KMS-11 (cell line): ENCODE results near the gene STAG1.

Experiments used
- H2AFZ ChIP-seq: fragments of 200-600 bp; sonication (generic); 2 replicates; pipeline ENCODE4 v1.6.1; 2016; ENCODE audit warnings: antibody characterized with exemption, mixed run types, low read depth
- H3K27ac ChIP-seq: fragments of 200-600 bp; sonication (generic); 2 replicates; pipeline ENCODE4 v1.6.1; 2016; ENCODE audit warnings: mild to moderate bottlenecking, mixed run types
- H3K27me3 ChIP-seq: fragments of 200-600 bp; sonication (generic); 2 replicates; pipeline ENCODE4 v1.6.1; 2017; ENCODE audit warnings: mild to moderate bottlenecking, low read depth, mixed run types, moderate library complexity; ENCODE audit not compliant: insufficient read depth
- H3K36me3 ChIP-seq: fragments of 200-600 bp; sonication (generic); 2 replicates; pipeline ENCODE4 v1.6.1; 2017; ENCODE audit warnings: mild to moderate bottlenecking, mixed run types; ENCODE audit not compliant: insufficient read depth
- H3K4me1 ChIP-seq: fragments of 200-600 bp; sonication (generic); 2 replicates; pipeline ENCODE4 v1.6.1; 2016; ENCODE audit warnings: mild to moderate bottlenecking, low read depth, mixed run types; ENCODE audit not compliant: poor library complexity, severe bottlenecking
- H3K4me2 ChIP-seq: fragments of 200-600 bp; sonication (generic); 2 replicates; pipeline ENCODE4 v1.7.0; 2016; ENCODE audit warnings: mild to moderate bottlenecking, mixed run types
- H3K4me3 ChIP-seq: fragments of 200-600 bp; sonication (generic); IDR thresholded peaks from 2 replicates; pipeline ENCODE4 v1.6.1; 2017; ENCODE audit warnings: low read depth, low read length, mixed read lengths; ENCODE audit not compliant: insufficient read depth
- H3K79me2 ChIP-seq: fragments of 200-600 bp; sonication (generic); 2 replicates; pipeline ENCODE4 v1.6.1; 2016; ENCODE audit warnings: low read depth, mixed run types; ENCODE audit not compliant: insufficient read depth
- H3K9ac ChIP-seq: fragments of 200-600 bp; sonication (generic); 2 replicates; pipeline ENCODE4 v1.6.1; 2016; ENCODE audit warnings: mild to moderate bottlenecking, mixed run types
- H4K20me1 ChIP-seq: fragments of 200-600 bp; sonication (generic); 2 replicates; pipeline ENCODE4 v1.6.1; 2016; ENCODE audit warnings: mild to moderate bottlenecking, mixed run types; ENCODE audit not compliant: insufficient read depth
- CTCF ChIP-seq: fragments of 200-600 bp; sonication (generic); conservative IDR thresholded peaks from 2 replicates; pipeline ENCODE4 v1.6.1; 2017; ENCODE audit warnings: low read depth, mild to moderate bottlenecking, antibody characterized with exemption, low read length, moderate library complexity, mixed read lengths

Gene STAG1

GRCh38 chr3:136632625-136633081 lies 119.5 kb downstream of the STAG1 start:
- Histone ChIP-seq H3K27ac (no peak overlapping the region), H3K79me2 (peaks cover 75% of the 10 kb centered on the region), H3K4me3 (no peak overlapping the region), H4K20me1 (no peaks in the 10 kb centered on the region), H3K4me1 (peaks cover 8% of the 10 kb centered on the region), H3K27me3 (no peaks in the 10 kb centered on the region), H3K9ac (no peak overlapping the region), H3K4me2 (no peak overlapping the region), H2AFZ (no peak overlapping the region), H3K36me3 (no peaks in the 10 kb centered on the region)
- TF ChIP-seq CTCF, result no peak

- no peak for TF ChIP-seq CTCF
- Histone ChIP-seq H3K4me2 (no peak overlapping the region), H3K79me2 (peaks cover 66% of the 10 kb centered on the region)
Measured at GRCh38 chr3:136631424-136631823, 120.8 kb downstream of the STAG1 start.

GRCh38 chr3:136630915-136631314 lies 121.3 kb downstream of the STAG1 start:
- H3K9ac ChIP-seq, result no peak overlapping the region
- H3K36me3 ChIP-seq, result no peaks in the 10 kb centered on the region
- no peak overlapping the region for H3K4me2 ChIP-seq
- no peak overlapping the region for H3K4me3 ChIP-seq
- H3K27ac ChIP-seq, result no peak overlapping the region
- no peaks in the 10 kb centered on the region for H3K27me3 ChIP-seq
- peaks cover 8% of the 10 kb centered on the region for H3K4me1 ChIP-seq
- TF ChIP-seq CTCF, result no peak
- H2AFZ ChIP-seq, result no peak overlapping the region
- H4K20me1 ChIP-seq, result no peaks in the 10 kb centered on the region
- peaks cover 65% of the 10 kb centered on the region for H3K79me2 ChIP-seq

More at GRCh38 chr3:136631424-136631823, 120.8 kb downstream of the STAG1 start:
- no peak overlapping the region for H3K27ac ChIP-seq
- H3K4me1 ChIP-seq, result peaks cover 8% of the 10 kb centered on the region
- H3K27me3 ChIP-seq, result no peaks in the 10 kb centered on the region
- no peak overlapping the region for H3K4me3 ChIP-seq
- no peak overlapping the region for H3K9ac ChIP-seq
- H3K36me3 ChIP-seq, result no peaks in the 10 kb centered on the region
- H2AFZ ChIP-seq, result no peak overlapping the region
- H4K20me1 ChIP-seq, result no peaks in the 10 kb centered on the region

GRCh38 chr3:136626493-136626892 lies 125.7 kb downstream of the STAG1 start:
- H3K27ac ChIP-seq, result no peak overlapping the region
- no peaks in the 10 kb centered on the region for H3K4me1 ChIP-seq
- no peak for TF ChIP-seq CTCF
- no peak overlapping the region for H3K4me2 ChIP-seq
- H4K20me1 ChIP-seq, result no peaks in the 10 kb centered on the region
- H3K4me3 ChIP-seq, result no peak overlapping the region
- H3K9ac ChIP-seq, result no peak overlapping the region
- no peaks in the 10 kb centered on the region for H3K27me3 ChIP-seq
- H3K36me3 ChIP-seq, result no peaks in the 10 kb centered on the region
- H3K79me2 ChIP-seq, result peaks cover 53% of the 10 kb centered on the region; the same call in 1 of the 2 replicates
- no peak overlapping the region for H2AFZ ChIP-seq
